ENCODE data around the gene SERPINE1.

The SERPINE1 gene

DNA sequence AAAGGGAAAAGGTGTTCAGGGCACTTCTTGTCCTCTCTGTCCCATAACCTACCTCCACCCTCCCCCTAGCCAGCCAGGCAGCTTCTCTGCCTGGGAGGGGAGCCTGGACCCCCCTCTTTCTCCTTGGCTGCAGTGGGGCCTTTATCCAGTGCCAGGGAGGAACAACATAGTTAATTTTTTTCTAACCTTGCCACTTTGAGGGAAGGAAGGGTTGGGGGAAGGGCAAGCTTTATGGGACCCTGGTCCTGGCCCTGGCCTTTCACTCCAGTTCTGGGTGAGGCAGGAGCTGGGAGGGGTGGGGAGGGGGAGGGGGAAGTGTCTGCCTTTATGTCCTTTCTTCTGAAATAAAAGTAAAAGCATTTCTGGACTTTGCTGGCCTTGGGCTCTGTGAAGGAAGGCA lies 34.0 kb downstream of the SERPINE1 start:
- H3K4me3 ChIP-seq (ENCODE audit: low read length): no peak overlapping the region
- TF ChIP-seq CTCF (IDR thresholded peaks at IDR 0.05; ENCODE audit: insufficient read depth, low read depth, low read length, missing control alignments): no peak
- DNase-seq (ENCODE audit: low read depth): no peak

DNA sequence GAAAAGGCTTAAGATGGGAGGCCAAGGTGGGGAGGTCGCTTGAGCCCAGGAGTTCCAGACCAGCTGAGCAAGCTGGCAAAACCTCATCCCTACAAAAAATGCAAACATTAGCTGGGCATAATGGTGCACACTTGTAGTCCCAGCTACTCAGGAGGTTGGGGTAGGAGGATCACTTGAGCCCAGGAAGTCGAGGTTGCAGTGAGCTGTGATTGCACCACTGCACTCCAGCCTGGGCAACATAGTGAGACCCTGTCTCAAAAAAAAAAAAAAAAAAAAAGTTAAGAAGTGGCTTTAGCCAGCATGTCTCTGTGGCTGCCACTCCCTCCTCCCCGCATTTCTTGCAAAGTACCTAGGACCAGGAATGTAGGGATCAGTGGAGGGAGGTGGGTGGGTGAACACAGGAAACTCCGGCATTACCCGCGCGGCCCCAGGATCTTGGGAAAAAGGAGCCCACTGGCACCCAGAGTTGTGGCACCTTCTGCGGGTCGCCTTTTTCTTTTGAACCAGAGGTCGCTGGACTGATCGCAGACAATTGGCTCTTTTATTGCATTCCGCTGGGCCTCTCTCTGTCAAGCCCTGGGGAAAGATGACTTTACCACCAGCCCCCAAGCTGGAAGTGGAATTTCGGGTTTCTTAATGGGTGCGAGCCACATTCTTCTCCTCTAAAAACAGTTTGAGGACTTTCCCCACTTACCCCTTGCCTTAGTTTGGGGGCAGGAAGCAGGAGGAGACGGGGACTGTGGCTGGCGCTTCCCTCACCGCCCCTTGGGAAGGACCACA lies 35.0 kb downstream of the SERPINE1 start:
- no peak for TF ChIP-seq CTCF (IDR thresholded peaks at IDR 0.05; ENCODE audit: insufficient read depth, low read depth, low read length, missing control alignments)
- no peak for DNase-seq (ENCODE audit: low read depth)
- no peak overlapping the region for H3K4me3 ChIP-seq (ENCODE audit: low read length)

GRCh38 chr7:101162551-101163278 lies 35.8 kb downstream of the SERPINE1 start:
- peak; percentile 69 for DNase-seq (ENCODE audit: low read depth)
- no peak for TF ChIP-seq CTCF (IDR thresholded peaks at IDR 0.05; ENCODE audit: insufficient read depth, low read depth, low read length, missing control alignments)
- peak overlapping the region; percentile 14 for H3K4me3 ChIP-seq (ENCODE audit: low read length)

DNA sequence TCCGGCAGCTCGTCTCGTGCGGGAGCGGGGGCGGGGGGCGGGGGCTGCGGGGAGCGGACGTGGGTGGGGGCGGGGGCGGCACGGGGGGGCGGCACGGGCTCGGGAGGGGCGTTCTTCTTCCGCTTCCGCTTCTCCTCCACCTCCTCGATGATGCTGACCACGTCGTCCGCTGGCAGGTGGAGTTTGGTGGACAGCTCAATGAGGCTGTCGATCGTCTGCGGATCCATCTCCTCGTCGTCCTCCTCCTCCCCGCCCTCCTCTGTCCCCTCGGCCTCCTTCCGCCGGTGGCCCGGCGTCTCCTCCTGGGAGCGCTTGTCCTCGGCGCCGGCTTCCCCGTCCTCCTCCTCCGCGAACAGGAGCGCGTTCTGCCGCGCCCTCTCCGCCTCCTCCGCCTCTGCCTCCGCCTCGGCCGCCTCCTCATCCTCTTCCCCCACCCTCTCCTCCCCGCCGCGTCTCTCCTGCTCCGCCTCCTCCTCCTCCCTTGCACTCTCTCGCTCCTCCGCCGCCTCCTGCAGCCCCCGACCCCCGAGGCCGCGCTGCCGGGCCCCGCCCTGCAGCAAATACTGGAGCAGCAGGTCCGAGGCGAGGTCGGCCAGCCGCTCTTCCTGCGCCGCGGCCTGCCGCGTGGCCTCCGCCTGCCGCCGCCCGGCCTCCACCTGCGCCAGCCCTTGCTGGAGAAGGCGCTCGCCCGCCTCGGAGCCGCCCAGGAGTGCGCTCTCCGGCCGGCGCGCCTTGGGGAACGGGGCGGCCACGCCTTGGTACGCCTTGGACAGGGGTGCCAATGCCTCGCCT lies 36.6 kb downstream of the SERPINE1 start:
- H3K4me3 ChIP-seq (ENCODE audit: low read length): peak overlapping the region; percentile 36
- no peak for TF ChIP-seq CTCF (IDR thresholded peaks at IDR 0.05; ENCODE audit: insufficient read depth, low read depth, low read length, missing control alignments)
- peak; percentile 55 for DNase-seq (ENCODE audit: low read depth)

DNA sequence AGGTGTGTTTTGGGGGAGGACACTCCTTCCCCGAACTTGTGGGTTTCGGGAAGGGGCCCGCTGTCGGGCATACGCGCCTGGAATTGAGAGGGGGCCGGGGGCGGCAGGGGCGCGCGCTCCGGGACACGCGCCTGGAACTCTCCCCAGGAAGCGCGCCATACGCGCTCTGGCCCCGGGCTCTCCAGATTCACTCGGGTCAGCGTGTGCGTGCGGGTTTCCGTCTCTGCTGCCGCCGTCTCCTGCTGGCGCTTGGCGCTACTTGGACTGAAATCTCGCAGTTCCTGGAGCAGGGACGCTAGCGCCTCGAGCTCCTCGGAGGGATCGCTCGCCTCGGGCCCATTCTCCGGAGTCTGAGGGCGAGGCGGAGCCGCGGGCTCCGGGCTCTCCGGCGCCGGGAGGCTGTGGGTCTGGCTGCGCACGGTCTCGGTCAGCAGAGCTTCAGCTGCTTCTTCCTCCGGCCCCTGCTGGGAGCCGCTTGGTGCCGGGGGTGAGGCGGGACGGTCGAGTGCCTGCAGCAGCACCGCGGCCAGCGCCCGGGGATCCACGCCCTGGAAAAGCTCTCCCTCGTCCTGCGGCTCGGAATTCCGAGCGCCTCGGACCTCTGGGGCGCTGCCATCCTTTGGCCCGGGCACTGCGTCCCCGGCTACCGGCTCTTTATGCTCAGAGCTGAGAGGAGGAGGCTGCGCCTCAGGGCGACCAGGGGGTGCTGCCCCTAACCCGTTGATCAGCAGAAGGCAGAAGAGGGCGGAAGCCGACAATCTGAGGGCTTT lies 37.4 kb downstream of the SERPINE1 start:
- DNase-seq (ENCODE audit: low read depth): peak; percentile 74
- H3K4me3 ChIP-seq (ENCODE audit: low read length): peak overlapping the region; percentile 11
- TF ChIP-seq CTCF (IDR thresholded peaks at IDR 0.05; ENCODE audit: insufficient read depth, low read depth, low read length, missing control alignments): no peak

Measured in epithelial cell of esophagus (primary cell).